Endothelial cell (in vitro differentiated cells): ENCODE measurements around the gene MVB12A. TPM values are rescaled to one million over a fixed set of nuclear protein-coding genes. Genes with fewer than 3 reads are reported as not detected.

Source experiments
- DNase-seq: peaks from one replicate; pipeline ENCODE4 v3.0.0; 2021; ENCODE audit warnings: low spot score
- H3K27ac Mint-ChIP-seq: one replicate; pipeline ENCODE4 v1.8.0; 2021; ENCODE audit warnings: mixed read lengths, inconsistent platforms; ENCODE audit not compliant: unreplicated experiment
- H3K27me3 Mint-ChIP-seq: one replicate; pipeline ENCODE4 v1.8.0; 2021; ENCODE audit warnings: mild to moderate bottlenecking, moderate library complexity, mixed read lengths, inconsistent platforms; ENCODE audit not compliant: unreplicated experiment
- H3K36me3 Mint-ChIP-seq: one replicate; pipeline ENCODE4 v1.8.0; 2021; ENCODE audit warnings: mild to moderate bottlenecking, low read depth, mixed read lengths, inconsistent platforms; ENCODE audit not compliant: unreplicated experiment
- H3K4me1 Mint-ChIP-seq: one replicate; pipeline ENCODE4 v1.8.0; 2021; ENCODE audit warnings: mild to moderate bottlenecking, mixed read lengths, inconsistent platforms; ENCODE audit not compliant: unreplicated experiment
- H3K4me3 Mint-ChIP-seq: one replicate; pipeline ENCODE4 v1.8.0; 2021; ENCODE audit warnings: mild to moderate bottlenecking, mixed read lengths, inconsistent platforms; ENCODE audit not compliant: unreplicated experiment
- H3K9me3 Mint-ChIP-seq: one replicate; pipeline ENCODE4 v1.8.0; 2021; ENCODE audit warnings: mixed read lengths, inconsistent platforms; ENCODE audit not compliant: unreplicated experiment
- CTCF ChIP-seq: fragments of 200-600 bp; sonication (generic); IDR thresholded peaks from one replicate; pipeline ENCODE4 v1.5.0; 2021; ENCODE audit warnings: antibody characterized with exemption; ENCODE audit not compliant: unreplicated experiment
- total RNA-seq: library from RNA; stranded (reverse); fragmentation: NEBNext Ultra II Directional; extraction: Animal tissue kit (Norgen Biotek cat#: 25700); gene quantifications from one replicate; pipeline ENCODE4 v1.2.1, GENCODE V29; 2021; ENCODE audit not compliant: unreplicated experiment

The MVB12A gene
- total RNA-seq, 1 donor from 2014 or later, result 107 TPM

GRCh38 chr19:17380426-17381138 is 39.3 kb upstream of the MVB12A start:
- peaks cover 47% of the 10 kb centered on the region for H3K4me1 Mint-ChIP-seq
- TF ChIP-seq CTCF, result no peak
- H3K9me3 Mint-ChIP-seq, result no peaks in the 10 kb centered on the region
- no peak for DNase-seq
- H3K27me3 Mint-ChIP-seq, result peaks cover 14% of the 10 kb centered on the region
- peak overlapping the region; percentile 52 for H3K27ac Mint-ChIP-seq
- peaks cover 4% of the 10 kb centered on the region for H3K36me3 Mint-ChIP-seq
- H3K4me3 Mint-ChIP-seq, result no peak overlapping the region

DNA sequence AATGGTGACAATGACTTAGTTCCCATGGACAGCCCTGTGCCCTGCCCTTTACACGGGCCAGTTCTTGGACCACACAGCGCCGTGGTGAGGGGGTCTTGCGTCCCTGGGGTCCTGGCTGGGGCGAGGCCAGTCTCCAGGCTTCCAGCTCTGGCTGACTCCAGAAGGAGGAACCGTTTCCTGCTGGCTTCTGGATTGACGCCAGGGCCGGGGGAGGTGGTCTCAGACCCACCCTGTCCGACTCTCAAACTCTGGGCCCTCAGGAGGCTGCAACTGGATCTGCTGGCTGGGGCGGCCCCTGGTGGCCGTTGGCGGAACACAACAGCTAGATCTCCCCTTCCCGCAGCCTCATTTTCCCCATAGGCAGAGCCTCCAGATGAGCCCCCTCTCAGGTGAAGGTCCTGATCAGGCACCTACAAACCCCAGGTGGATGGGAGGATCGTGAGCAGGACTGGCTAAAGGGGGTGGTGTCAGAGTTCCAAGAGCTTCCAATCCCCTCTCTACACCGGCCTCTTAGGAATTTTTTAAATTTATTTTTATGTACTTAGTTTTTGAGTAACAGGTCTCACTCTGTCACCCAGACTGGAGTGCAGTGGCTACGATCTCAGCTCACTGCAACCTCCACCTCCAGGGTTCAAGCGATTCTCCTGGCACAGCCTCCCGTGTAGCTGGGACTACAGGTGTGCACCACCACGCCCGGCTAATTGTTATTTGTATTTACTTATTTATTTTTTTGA is 33.8 kb upstream of the MVB12A start:
- DNase-seq, result peak; percentile 84
- no peak overlapping the region for H3K4me3 Mint-ChIP-seq
- H3K4me1 Mint-ChIP-seq, result peaks cover 17% of the 10 kb centered on the region
- no peaks in the 10 kb centered on the region for H3K9me3 Mint-ChIP-seq
- TF ChIP-seq CTCF, result peak; percentile 91
- no peak overlapping the region for H3K27ac Mint-ChIP-seq
- H3K27me3 Mint-ChIP-seq, result peaks cover 4% of the 10 kb centered on the region
- peaks cover 4% of the 10 kb centered on the region for H3K36me3 Mint-ChIP-seq

GRCh38 chr19:17389288-17389687 is 30.6 kb upstream of the MVB12A start:
- Mint-ChIP-seq H3K27me3 (peaks cover 7% of the 10 kb centered on the region), H3K36me3 (peaks cover 4% of the 10 kb centered on the region), H3K4me3 (no peak overlapping the region), H3K27ac (no peak overlapping the region), H3K9me3 (no peaks in the 10 kb centered on the region), H3K4me1 (peaks cover 13% of the 10 kb centered on the region)
- no peak for TF ChIP-seq CTCF
- no peak for DNase-seq

- Mint-ChIP-seq H3K9me3 (no peaks in the 10 kb centered on the region), H3K36me3 (peaks cover 4% of the 10 kb centered on the region), H3K27me3 (peaks cover 5% of the 10 kb centered on the region), H3K27ac (no peak overlapping the region), H3K4me3 (peak overlapping the region; percentile 93), H3K4me1 (peaks cover 13% of the 10 kb centered on the region)
- peak; percentile 47 for TF ChIP-seq CTCF
- DNase-seq, result peak; percentile 51
Observed at GRCh38 chr19:17389957-17390664, 29.7 kb upstream of the MVB12A start.
